GM13976 (cell line): ENCODE measurements around the gene TENM3.

Experiments used
- DNase-seq: peaks from one replicate; pipeline ENCODE4 v3.0.0; 2012; ENCODE audit warnings: low spot score
- in situ Hi-C: fragments of 300-500 bp; cut with MboI; formaldehyde crosslinking; loops from one replicate; pipeline ENCODE4 v1.12.0; 2022; ENCODE audit warnings: low sequenced_read_pairs, mixed read lengths, inconsistent platforms; ENCODE audit not compliant: unreplicated experiment
- TF ChIP-seq, protein P1 (sequence below): IDR thresholded peaks from 2 replicates; pipeline ENCODE4 v1.5.1; 2012; ENCODE audit warnings: borderline replicate concordance, mild to moderate bottlenecking; ENCODE audit not compliant: insufficient read depth; ENCODE audit errors: extremely low read depth, missing control alignments, control extremely low read depth

The TENM3 gene

DNA sequence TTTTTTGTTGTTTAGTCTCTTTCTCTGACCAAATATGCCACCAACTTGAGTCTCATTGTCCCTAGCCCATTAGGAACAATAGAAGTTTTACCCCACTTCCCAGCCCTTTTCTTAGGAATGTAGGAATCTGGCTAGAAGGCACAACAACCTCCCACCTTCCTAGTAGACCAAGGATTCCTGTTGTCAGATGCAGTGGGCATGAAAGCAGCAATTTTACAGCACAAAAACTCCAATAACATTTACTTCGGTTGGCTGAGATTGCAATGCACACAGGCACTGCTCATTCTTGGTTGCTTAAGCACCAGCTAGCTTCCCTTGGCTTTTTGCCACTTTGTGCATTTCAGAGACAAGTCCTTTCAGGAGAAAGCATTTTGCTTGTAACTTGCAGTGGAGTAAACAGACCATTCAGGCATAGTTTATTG, 312.8 kb downstream of the TENM3 start:
- in situ Hi-C loops: no loop called here
- no peak for DNase-seq
- TF ChIP-seq, protein P1, sequence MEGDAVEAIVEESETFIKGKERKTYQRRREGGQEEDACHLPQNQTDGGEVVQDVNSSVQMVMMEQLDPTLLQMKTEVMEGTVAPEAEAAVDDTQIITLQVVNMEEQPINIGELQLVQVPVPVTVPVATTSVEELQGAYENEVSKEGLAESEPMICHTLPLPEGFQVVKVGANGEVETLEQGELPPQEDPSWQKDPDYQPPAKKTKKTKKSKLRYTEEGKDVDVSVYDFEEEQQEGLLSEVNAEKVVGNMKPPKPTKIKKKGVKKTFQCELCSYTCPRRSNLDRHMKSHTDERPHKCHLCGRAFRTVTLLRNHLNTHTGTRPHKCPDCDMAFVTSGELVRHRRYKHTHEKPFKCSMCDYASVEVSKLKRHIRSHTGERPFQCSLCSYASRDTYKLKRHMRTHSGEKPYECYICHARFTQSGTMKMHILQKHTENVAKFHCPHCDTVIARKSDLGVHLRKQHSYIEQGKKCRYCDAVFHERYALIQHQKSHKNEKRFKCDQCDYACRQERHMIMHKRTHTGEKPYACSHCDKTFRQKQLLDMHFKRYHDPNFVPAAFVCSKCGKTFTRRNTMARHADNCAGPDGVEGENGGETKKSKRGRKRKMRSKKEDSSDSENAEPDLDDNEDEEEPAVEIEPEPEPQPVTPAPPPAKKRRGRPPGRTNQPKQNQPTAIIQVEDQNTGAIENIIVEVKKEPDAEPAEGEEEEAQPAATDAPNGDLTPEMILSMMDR: no peak

DNA sequence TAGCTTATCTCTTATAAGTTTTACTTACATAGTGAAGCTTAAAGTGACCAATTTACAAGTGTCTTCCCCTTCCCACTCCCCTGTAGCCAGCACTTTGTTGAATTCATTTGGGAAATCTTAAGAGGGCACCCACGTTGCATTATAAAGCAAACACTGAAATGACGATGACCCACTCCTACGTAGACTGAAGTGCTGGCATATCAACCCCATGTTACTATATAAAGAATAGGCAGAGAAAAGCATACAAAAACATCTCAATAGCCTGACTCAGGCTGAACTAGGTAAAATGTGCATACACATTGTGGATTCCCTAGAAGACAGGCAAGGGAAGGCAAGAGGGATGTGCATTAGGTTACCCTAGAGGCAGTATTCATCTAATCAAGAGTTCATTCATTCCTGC, 313.4 kb downstream of the TENM3 start:
- TF ChIP-seq, protein P1: no peak
- in situ Hi-C loops: no loop called here
- no peak for DNase-seq

DNA sequence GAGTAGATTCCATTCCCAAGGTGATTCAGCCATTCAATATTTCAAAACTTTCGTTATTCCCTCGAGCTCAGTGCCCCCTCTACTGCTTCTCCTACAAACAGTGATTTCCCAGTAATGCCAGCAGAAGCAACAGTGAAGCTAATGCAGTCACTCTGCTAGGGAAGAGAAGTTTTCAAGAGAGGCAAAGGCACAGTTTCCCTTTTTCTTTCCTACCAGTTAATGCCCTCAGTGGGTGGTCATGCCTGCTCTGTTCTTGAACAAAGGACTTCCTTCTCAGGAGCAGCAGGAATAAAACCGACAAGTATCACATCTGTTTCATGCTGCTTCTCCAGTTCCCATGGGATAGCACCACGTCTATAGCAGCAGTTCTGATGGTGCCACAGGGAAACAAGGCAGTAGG, 317.2 kb downstream of the TENM3 start:
- TF ChIP-seq, protein P1: no peak
- in situ Hi-C loops: no loop called here
- DNase-seq: no peak

DNA sequence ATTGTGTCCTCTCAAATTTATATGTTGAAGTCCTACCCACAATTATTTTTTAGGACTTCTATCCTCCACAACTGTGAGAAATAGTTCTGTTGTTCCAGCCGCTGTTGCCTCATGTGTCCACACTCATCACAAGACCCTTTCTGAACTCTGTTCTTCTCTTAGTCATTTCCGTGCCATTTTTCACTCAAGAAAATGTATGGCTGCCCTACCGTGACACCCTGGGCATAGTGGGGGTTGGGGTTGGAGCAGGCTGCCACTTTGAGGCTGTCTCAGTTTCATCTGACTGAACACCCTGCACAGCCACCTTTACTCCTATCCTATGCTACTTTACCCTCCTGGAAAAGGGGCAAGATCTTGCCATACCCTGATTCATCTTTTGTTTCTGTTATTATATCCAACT, 319.1 kb downstream of the TENM3 start:
- in situ Hi-C loops: no loop called here
- DNase-seq: no peak
- TF ChIP-seq, protein P1: no peak

DNA sequence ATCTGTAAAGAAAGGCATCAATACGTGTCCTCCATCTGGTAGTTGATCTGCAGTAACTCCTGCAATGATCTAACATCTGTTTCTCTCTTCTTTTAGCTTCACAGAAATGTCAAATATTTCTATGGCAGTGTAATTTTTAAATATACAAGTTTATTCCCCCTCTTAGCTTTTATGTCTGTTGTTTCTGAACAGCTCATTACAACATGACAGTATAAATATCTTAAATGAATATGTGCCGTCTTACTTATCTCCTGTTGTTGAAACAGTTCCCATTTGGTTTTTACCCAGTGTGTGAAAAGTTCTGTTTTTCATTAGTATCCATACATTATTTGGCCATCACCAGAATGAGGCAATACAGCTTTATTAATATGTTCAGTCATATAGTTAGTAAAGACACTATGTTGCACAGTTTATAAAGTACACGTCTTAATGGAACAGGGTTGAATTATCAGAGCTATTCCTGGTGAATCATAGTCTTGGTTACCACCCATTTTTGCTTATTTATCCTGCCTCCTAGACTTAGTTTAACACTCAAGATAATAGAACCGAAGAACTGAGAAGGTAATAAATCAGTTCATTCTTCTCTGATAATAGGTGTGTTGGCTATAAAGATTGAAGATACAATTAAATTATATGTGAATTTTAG, 321.6 kb downstream of the TENM3 start:
- in situ Hi-C loops: no loop called here
- no peak for DNase-seq
- TF ChIP-seq, protein P1: no peak

DNA sequence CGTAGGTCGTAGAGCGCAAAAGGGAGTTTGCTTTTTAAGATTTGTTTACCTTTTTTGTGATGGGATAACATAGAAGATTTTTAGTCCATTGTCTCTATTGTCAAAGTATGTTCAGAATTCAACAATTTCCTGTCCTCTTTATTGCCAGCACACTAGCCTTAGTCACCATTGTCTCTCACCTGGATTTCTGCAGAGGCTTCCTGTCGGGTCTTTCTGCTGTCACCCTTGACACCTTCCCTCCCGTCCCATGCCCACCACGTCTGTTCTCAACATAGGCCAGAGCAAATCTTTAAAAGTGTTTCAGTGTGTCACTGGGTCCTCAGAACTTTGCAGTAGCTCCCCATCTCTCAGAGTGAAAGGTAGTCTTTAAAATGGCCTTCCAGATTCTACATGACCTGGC, 323.9 kb downstream of the TENM3 start:
- TF ChIP-seq, protein P1: no peak
- in situ Hi-C loops: no loop called here
- DNase-seq: no peak
